Measurements from ENCODE around the gene CHST15.

DNA sequence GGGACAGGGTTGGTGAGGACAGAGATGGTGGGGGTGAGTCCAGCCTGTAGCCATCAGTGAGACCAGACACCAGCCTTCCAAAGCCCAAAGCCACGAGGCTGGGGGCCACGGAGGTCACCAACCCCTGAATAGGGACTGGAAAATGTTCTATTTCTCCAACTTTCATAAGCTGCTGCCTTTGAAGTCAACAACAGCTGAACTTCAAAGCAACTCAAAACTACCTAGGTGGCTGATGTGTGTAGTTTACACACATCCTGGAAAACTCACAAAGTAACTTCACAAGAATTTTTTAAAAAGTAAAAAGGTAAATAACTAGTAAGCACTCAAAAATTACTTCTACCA is 88.8 kb downstream of the CHST15 start:
- TF ChIP-seq CTCF (IDR thresholded peaks at IDR 0.05) = no peak
- no peak for TF ChIP-seq POLR2A (IDR thresholded peaks at IDR 0.05)
